CD4-positive, alpha-beta T cell treated with Interleukin-4 for 4 hours (primary cell): ENCODE results near the gene SLC66A3.
"Not testable (repeated sequence)": the region's sequence is repeated elsewhere in the genome, so short reads cannot be mapped to it uniquely, and the experiment has no call there.

ENCODE experiments used
- DNase-seq: peaks from one replicate; pipeline ENCODE4 v3.0.0-alpha.2; 2020

The SLC66A3 gene

DNA sequence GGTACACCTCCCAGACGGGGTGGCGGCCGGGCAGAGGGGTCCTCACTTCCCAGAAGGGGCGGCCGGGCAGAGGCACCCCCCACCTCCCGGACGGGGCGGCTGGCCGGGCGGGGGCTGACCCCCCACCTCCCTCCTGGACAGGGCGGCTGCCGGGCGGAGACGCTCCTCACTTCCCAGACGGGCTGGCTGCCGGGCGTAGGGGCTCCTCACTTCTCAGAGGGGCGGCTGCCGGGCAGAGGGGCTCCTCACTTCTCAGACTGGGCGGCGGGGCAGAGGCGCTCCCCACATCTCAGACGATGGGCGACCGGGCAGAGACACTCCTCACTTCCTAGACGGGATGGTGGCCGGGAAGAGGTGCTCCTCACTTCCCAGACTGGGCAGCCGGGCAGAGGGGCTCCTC is 9.8 kb downstream of the SLC66A3 start:
- not testable (repeated sequence) for DNase-seq

DNA sequence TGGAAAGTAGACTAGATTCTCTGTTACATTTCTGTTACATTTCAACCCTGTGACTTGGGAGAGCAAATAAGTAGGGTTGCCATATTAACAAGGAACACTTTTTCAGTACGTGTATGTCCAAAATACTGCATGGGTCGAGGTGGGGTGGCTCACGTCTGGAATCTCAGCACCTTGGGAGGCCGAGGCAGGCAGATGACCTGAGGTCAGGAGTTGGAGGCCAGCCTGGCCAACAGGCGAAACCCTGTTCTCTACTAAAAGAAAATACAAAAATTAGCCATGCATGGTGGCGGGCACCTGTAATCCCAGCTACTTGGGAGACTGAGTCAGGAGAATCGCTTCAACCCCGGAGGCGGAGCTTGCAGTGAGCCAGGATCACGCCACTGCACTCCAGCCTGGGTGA is 11.2 kb downstream of the SLC66A3 start:
- no peak for DNase-seq

DNA sequence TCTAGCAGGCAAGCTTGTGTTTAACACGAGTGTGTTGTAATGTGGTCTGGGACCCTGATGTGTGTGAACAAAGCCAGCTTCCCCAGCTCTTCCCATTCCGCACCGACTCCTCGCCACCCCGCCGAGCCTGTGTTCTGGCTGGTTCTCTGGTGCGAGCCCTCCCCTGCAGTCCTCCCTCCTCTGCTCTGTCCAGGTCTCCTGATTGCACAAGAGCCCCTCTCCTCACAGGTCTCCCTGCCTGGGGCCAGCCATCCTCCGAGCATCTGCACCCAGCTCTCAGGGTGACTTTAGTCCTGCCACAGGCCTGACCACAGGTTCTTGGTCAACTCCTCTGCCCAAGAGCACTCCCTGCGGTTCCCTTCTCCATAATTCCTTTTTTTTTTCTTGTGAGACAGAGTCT is 13.2 kb downstream of the SLC66A3 start:
- no peak for DNase-seq

DNA sequence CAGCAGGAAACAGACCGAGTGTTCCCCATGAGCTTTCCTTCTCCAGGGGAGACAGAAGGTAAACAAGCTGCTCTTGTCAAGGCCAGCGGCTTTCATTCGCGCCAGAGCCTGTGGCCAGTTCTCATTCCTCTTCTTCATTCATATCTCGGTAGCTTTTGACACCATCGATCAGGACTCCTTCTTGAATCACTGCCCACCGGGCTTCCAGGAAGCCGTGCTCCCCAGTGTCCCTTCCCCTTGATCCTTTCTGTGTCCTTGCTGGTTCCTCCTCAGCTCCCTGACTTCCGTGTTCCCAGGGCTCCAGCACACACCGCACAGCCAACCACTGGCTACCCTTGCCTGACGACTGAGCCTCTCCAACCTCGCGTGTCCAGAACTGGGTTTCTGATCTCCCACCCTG is 14.1 kb downstream of the SLC66A3 start:
- no peak for DNase-seq

DNA sequence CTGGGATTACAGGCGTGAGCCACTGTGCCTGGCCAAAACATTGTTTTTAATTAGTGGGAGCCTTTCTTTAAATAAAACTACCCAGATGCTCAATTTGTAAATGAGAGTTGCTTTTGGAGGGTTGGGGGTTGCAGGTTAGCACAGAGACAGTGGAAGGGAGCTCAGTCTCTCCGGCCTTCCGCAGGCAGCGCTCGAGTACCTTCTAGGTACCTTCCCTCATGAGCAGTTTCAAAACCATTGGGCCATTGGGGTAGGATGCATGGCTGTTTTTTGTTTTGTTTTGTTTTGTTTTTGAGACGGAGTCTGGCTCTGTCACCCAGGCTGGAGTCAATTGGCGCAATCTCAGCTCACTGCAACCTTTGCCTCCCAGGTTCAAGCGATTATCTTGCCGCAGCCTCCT is 19.0 kb downstream of the SLC66A3 start:
- no peak for DNase-seq

DNA sequence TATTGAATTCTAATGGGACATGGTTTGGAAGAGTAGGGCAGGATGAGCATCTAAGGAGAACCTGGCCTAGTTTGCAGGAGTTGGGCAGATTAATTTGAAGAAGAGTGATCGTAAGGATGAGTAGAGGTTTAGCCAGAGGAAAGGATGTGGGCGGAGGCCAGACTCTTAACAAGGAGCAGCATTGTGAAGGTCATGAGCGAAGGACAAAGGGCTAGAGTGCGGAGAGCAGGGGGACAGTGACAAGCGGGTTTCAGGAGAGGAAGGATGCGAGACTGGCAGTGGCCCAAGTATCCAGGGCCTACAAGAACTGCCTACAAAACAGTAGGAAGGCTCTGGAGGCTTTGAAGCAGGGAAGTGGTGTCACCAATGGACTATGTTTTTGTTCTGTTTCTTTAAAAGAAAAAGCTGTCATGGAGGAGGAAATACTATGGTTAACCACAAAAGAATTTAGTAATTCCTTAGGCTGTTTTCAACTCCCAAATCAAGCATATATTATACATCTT is 20.1 kb downstream of the SLC66A3 start:
- no peak for DNase-seq

DNA sequence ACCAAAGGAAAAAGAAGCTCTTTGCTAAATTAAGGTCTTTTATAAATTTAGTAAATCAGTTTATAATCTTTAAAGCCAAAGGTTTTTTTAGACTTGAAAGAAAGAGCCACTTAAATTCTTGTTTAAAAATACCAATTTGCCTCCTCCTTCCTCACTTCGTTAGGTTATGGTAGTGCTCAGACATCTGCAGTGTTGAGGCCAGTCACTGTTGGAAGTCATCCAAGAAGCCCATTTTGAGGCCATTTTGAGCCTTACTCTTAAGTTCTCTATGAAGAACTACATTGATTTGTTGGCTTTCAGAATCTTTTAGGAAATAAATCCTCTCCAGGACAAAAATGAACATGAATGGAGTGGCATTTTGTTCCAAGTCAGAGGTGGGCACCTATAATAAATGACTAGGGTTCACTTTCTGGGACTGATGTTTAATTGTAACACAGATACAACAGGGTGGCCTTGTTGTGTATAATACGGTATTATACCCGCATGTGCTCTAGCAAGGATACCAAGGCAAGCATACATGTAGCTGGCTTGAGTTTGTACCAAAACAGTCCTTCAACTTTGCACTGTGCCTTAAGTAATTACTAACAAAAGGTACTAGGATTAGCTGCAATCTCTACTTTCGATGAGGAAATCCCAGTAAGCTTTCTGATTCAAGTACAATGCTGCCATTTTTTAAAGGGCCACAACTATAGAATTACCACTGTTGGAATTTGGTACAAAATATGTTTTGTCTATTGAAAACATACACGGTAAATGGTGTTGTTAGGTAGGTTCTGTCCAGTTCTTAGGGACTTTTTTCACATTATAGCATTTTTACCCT is 22.8 kb downstream of the SLC66A3 start:
- no peak for DNase-seq

DNA sequence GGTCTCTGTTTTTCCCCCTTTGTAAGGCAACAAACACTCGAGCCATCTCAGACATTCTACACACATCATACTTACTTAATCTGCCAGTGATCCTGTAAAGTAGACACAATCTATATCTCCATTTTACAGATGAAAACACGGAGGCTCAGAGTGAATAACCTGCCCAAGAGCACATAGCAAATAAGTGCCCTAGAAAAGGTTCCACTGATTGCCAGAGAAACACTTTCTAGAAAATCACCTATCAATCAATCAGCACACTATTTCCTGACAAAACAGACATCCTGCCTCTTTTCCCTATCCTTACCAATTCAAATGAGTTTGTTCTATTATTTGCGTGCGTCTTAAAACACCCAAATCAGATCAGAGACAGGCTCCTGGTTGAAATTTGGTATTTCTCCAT is 23.9 kb downstream of the SLC66A3 start:
- no peak for DNase-seq

DNA sequence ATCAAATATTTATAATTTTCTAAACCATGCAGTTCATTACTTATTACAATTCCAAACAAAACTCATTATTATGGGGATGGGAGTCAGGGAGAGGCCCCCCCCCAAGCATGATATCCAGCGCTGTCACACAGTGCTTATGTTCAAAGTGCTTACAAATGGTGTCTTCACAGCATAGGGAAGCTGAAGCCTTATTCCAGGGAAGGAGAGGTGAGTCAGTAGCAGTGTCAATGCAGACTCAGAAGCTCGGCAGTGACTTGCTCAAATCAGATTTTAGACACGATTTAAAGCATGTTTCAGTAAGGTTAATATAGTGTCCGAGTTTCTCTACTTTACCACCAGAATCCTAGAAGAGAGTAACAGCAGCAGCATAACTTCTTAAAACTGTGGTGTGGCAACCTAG is 24.6 kb downstream of the SLC66A3 start:
- DNase-seq: no peak

DNA sequence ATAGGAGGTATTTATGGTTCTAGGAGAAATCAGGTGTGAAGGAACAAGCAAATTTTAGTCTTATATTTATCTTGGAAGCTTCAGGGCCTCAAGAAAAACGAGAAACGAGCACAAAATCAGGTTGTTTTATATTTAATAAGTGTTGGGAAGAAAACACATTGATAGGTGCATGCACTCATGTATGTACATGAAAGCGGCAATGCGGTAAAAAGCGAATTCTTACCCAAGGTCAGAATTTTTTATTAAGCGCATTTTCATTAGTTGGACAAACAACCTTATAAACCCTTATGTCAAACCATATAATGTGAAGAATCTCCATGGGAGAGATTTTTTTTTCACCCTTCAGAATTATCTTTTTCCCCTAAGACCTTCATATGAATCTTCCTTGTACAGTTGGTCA is 25.4 kb downstream of the SLC66A3 start:
- no peak for DNase-seq

DNA sequence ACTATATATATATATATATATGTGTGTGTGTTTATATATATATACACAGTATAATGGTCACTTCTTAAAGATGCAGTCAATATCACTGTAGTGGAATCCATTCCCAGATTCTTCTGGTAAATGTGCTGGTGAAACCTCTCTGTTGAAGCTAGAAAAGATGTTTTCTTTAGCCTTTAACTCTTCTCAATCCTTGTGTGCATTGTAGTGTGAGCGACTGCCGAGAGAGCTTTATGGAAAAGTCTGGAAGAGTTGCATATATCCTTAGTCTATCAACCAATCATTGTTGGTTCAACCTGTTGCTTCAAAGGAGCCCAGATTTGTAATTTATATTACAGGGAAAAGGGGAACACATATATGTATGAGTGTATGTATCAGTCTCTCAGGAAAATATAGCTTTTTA is 27.7 kb downstream of the SLC66A3 start:
- no peak for DNase-seq

DNA sequence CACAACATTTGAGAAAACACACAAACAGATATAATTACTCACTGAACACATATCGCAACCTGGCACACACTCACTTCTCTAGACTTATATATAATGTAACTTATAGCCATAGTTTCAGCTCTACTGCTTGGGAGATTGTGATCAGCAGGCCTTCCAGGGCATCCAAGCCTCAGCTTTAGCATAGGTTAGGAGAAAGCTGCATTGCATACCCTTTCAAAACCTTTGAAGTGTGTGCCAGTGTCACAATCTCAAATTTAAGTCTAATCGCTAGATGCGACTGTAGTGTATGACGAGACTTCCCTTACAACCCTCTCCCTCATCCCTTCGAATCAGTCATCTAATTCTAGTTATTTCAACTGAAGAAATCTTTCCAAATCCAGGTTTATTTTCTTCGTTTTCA is 30.9 kb downstream of the SLC66A3 start:
- DNase-seq: no peak

DNA sequence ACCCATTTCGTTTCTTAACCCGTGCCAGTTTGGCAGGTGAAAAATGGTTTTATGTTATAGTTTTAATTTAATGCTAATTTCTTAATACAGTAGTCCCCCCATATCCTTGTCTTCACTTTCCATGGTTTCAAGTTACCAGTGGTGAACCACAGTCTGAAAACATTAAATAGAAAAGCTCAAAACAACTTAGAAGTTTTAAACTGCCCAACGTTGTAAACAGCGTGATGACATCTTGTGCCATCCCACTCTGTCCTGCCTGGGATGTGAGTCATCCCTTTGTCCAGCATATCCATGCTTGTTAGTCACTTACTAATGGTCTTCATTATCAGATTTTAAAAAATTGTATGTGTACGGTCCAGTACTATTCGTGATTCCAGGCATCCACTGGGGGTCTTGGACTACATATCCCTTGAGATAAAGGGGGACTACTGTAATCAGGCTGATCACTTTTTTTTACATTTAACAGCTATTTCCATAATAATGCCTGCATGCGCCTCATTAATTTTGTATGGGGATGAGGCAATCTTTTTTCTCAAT is 31.9 kb downstream of the SLC66A3 start:
- no peak for DNase-seq

DNA sequence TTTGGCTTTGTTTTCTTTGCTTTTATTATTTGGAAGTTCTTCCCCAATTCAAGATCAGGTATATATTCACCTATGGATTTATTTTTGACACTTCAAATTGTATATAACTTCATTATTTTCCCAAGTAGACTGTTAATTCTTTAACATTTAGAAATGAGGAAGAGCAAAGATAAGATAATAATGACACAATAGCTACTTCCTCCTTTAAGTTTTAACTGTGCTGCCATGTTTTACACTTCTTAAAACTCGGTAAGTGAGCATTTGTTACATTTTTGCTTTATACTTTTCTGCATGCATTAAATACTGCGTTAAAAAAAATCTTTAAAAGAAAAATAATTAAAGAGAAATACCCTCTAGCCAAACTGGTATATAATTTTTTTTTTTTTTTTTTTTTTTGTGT is 32.5 kb downstream of the SLC66A3 start:
- DNase-seq: no peak

DNA sequence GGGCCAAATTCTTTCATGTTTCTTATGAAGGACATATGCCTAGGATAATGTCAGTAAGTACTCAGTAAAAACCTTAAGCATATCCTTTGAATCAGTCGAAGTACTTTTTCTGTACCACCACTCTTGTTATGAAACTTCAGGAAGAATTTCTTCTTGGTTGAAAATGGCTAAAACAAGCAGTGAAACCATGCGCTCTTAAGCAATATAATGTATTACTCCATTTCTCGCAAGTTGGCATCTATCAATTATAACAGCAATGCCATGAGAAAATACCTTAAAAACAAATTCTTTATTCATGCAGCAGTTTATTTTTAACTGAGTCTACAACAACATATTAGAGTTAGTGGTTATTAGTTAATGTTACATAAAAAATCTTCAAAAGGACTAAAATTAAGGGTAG is 41.0 kb downstream of the SLC66A3 start:
- DNase-seq: no peak

DNA sequence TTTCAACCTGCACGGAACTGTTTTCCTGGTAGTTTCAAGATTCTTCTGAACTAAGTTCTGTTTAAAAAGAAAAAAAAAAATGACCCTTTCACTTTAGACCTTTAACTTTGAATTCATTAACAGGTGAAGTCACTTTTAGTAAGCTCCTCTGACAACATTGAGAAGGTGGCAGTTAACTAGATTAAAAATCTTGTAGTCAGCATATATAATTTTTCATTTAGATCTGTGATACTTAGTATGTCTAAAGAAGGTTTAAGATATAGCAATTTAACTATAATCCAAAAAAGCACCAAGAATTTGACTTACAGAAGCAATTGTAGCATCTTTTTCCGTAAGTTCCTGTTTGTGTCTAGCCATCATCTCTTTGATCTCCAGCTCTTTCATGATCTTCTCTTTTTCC is 45.4 kb downstream of the SLC66A3 start:
- DNase-seq: no peak

DNA sequence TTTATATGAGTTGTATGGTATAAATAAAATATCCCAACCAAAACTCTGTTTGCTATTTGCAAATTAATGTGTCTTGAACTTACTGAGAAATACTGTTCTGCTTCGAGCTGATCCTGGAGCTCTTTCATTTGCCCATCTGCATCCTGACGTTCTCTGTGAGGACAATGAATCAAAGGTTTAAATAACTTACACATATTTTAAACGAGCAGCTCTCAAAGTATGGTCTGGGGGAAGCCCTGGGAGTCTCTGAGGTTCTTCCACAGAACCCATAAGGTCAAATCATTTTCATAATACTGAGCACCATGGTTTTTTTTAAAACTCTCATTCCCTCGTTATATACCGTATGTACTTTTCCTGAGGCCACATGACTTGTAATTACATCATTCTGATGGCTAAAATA is 46.7 kb downstream of the SLC66A3 start:
- DNase-seq: no peak

DNA sequence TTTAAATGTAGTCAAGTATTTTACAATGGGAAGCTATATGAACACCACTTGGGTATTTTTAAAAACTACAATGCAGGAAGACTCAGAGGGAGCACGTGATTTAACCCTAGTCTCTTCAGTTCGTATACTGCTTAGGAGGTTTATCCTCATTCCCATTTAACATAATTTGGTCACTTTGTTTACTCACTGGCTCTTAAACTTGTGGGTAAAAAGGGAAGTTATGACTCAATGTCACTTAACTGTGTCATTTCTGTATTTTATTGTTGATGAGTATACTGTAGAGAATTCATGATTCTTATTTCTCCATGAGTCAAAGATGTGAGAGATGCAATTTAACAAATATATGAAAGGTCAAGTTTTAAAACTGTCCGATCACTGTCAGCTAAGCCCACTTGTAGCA is 48.2 kb downstream of the SLC66A3 start:
- peak; percentile 13 for DNase-seq

DNA sequence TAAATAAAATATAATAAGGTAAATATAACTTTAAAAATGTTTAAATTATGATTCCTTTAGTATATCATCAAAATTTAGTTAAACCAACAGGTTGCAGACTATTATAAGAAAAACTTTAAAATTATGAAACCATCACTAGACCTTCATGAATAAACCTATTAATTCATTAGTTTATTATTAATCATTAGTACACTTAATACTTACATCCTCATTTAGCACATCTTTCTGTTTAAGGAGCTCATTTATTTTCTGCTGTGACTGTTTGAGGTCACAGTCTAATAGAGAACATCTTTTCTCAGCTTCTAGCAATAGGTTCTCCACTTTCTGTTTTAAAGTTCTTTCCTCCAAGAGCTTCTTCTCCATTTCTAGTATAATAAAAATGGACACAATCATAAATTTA is 52.8 kb downstream of the SLC66A3 start:
- no peak for DNase-seq

DNA sequence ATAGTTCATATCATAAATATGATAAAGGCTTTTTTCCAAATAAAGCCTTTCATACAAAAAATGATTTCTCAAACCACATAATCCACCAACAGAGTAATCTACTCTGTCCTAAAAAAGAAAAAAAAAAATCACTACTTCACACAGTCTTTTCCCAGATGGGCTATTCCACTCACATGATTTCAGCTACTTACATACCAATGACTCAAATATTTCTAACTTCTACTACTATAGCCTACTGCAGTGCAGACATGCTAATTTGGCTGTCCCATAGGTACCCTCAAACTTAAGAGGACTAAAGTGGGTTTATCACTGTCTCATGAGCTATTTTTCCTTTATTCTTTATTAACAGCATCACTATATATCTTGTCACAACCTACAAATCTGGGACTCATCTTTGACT is 57.4 kb downstream of the SLC66A3 start:
- DNase-seq: no peak

DNA sequence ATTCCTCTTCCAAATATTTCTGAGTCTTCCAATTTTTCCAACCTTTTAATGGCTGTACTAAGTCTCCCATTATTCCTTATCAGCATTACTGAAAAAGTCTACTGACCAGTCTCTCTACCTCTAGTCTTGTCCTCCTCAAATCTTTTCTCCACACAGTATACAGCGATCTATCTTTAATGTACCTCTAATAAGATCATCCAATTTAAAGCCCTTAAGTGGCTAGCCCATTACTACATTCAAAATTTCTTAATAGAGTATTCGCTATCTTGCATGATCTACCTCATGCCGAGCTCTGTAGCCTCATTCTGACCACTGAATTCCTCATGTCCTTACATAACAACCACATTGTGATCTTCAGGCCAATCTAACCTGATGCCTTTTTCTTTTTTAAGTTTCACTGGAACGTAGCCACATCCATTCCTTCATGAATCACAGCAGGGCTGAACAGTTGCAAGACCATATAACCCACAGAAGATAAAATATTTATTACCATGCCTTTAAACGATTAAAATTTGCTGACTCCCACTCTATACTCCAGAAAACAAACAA is 57.9 kb downstream of the SLC66A3 start:
- DNase-seq: no peak

DNA sequence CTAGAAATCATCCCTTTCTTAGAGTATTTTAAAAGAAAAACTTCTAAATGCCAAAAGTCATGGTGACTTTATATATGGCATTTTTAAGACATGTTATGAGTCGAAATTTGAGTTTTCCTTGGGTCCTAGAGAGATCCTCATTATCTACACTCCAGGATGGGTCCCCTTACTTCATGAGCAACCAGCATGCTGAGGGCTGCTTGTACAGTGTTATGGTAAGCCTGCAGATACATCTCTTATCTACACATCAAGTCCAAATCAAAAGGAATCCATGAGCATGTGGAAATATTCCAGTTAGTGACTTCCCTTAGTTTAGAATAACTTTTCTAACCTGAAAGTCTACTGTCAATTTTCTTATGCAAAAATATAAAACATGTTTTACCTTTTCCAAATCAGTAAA is 58.7 kb downstream of the SLC66A3 start:
- no peak for DNase-seq

DNA sequence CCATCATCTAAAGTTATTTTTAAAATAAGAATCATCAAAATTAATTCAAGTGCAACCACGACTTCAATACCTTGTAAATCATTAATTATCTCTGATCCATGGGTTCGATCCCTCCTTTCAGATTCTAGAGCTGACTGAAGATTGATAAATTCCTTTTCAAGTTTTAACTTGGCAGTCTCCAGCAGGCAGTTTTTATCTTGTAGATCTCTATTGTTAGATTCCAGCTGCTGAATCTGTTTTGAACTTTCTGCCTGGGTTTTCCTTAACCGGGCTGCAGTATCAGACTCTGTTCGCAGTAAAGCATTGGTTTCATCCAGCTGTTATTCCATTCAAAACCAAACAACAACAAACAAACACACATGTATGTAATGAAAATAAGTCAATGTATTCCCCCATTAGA is 59.5 kb downstream of the SLC66A3 start:
- no peak for DNase-seq

DNA sequence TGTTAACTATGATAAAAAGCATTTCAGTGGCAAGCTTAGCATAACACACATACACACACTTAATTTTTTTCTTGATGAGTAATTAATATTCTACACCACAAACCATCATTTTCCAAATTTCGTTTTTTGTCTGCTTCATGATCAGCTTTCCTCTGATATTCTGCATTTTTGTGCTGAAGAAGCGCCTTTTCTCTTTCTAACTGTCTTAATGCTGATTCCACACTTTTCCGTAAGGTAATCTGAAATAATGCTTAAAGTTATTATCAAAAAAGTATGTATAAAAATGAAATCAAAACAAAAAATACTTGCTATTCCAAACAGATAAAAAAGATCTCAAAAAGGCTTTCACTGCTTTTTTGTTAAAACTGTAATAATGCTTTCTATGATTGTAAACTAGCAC is 60.1 kb downstream of the SLC66A3 start:
- no peak for DNase-seq

DNA sequence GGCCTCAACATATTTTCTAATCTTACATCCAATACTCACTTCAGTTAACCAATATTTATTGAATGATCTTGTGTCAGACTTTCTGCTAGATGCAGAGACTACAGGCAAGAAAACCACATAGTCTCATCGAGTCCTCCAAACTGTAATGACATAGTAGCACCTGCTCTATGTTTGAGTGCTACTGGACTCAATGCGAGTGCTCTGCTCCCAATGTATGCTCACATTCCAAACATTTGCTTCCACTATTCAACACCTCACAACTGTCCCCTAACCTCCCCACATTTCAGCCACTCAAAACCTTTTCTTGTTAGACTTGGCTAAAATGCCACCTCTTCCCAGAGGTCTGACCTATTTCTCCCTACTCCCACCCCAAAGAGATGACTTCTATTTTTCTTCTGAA is 65.2 kb downstream of the SLC66A3 start:
- no peak for DNase-seq
